GM12873 (cell line): Measurements from ENCODE around the gene TFG.
A peak's percentile ranks its signal among the peaks of the same experiment; 100 is the strongest.

Experiments
- TF ChIP-seq, protein P1 (sequence below): IDR thresholded peaks from 2 replicates; pipeline ENCODE4 v1.5.1; 2012; ENCODE audit warnings: low read depth, mild to moderate bottlenecking, moderate library complexity, low read length, control low read depth; ENCODE audit not compliant: insufficient read depth; ENCODE audit errors: missing control alignments

Gene TFG

DNA sequence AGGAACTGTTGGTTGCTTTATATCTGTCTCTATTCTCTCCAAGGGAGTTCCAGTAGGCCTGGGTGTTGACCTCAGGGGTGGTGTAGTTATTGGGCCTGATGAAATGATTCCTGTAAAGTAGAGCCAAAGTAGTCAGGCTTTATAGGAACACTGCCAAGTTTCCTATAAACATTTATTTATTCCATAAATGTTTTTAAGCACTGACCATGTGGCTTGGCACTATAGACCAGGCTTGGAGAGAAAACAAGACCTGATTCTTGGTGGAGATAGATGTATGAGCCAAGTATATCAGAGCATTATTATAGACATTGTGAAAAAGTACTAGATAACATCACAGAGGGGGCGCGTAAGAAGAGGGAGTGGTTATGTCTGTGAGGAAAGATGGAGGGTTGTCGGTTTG lies 65.9 kb downstream of the TFG start:
- TF ChIP-seq, protein P1, sequence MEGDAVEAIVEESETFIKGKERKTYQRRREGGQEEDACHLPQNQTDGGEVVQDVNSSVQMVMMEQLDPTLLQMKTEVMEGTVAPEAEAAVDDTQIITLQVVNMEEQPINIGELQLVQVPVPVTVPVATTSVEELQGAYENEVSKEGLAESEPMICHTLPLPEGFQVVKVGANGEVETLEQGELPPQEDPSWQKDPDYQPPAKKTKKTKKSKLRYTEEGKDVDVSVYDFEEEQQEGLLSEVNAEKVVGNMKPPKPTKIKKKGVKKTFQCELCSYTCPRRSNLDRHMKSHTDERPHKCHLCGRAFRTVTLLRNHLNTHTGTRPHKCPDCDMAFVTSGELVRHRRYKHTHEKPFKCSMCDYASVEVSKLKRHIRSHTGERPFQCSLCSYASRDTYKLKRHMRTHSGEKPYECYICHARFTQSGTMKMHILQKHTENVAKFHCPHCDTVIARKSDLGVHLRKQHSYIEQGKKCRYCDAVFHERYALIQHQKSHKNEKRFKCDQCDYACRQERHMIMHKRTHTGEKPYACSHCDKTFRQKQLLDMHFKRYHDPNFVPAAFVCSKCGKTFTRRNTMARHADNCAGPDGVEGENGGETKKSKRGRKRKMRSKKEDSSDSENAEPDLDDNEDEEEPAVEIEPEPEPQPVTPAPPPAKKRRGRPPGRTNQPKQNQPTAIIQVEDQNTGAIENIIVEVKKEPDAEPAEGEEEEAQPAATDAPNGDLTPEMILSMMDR = no peak

DNA sequence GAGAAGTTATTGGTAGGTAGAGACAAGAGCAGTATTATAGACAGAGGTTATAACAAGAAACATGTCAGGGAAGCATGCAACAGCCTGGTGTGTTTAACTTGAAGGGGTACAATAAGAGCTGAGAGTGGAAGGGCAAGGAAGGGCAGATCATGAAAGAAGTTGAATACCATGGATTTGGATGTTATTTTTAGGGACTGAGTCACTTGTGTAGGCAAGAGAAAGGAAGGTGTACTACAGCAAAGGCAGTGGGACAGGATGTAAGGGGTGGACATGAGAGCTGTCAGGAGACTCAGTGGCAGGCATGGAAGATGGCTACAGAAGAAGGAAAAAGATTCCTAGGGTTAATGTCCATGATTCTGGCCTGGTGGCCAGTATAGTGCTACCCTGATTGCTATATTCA lies 66.4 kb downstream of the TFG start:
- TF ChIP-seq, protein P1 = no peak

DNA sequence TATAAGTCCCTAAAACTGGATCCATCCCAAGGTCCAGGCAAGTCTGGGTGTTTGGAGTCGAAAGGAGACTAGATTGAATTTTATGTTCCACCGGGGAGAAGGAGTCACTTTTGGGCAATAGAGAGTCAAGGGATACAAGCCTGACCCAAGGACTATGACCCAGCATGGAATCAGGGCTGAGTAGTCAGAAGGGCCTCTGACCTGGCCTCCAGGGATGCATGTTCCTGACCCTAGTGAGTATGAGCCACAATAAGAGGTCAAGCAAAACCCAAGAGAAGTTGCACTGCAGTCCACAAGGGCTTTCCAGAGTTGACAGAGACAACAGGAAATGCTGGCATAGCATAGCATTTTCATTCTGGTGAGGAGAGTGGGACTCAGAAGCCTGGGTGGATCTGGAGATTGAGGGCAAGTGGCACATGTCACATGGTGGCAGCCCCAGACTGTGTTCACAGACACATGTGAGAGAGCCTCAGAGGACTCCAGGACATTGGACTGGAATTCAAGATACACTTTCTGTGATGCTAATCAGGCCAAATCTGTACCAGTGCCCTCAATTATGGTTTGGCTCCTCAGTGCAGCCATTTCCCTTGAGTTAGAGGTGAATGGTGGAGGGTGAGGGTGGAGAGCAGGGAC lies 66.9 kb downstream of the TFG start:
- TF ChIP-seq, protein P1 = no peak

DNA sequence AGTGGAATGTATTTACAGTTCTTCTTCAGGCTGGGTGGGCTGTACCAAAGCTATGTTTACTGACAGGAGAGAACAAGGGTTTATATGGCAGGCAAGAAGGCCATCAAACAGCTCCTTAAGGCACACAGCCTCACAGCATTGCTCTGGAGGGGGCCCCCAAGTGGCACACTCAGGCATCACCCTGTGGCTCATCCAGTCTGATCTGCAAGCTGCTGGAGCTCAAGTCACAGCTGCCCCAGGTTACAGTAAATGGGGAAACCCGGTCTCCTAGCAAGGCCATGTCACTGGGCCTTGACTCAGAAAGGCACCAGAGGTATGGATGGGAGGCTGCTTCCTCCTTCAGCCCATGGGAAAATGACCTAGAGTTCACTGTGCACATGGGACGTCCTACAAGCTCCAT lies 67.5 kb downstream of the TFG start:
- TF ChIP-seq, protein P1 = peak; percentile 38

GRCh38 chr3:100777271-100777670 lies 68.0 kb downstream of the TFG start:
- TF ChIP-seq, protein P1 = no peak

- TF ChIP-seq, protein P1 = no peak
Observed at GRCh38 chr3:100779480-100779879, 70.2 kb downstream of the TFG start.

DNA sequence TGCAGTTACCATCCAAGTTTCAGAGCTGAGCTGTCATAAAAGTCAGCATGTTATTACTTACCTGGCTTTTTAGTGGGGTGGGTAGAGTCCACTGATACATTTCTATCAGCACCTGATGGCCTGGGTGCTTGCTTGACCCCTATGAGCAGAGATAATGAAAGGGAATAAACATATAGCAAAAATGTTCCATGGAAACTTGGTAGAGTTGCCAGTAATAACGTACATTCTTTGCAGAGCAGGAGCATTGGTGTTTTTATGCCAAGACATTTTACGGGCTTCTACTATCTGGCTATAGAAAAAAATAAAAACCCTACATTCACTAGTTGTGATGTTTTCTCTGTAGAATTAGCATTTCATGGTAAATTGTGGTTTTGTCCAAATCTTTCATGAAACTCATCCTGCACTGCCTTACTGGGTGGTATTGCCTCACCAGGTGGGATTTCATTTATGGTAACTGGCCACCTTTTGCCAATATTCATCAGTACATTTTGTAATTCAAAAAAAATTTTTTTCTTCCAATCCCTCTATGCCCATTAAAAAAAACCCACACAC lies 70.9 kb downstream of the TFG start:
- TF ChIP-seq, protein P1 = no peak

DNA sequence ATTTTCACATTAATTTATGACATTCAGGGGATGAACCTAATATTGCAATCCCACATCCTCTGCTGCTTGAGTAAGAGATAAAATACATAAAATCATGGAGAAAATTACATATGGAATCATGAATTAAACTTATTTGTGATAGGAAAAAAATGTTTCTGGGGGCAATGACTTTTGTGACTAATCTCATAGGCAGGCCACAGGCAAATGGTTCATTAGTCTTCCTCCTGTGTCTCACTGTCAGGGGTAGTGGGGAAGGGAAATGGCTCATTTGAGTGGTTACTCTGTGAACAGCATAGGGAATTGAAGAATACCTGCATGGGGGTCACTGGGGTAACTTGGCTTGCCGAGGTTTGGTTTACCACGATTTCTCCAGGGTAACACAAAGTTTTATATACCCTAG lies 72.0 kb downstream of the TFG start:
- TF ChIP-seq, protein P1 = no peak
